NCI-H2081 treated with DMSO at 0.1 percent for 48 hours (cell line): ENCODE data around the gene ZNF74.

Experiments
- DNase-seq: peaks from one replicate; lab custom pipeline; 2025; lab: John Stamatoyannopoulos, UW

ZNF74 gene

DNA sequence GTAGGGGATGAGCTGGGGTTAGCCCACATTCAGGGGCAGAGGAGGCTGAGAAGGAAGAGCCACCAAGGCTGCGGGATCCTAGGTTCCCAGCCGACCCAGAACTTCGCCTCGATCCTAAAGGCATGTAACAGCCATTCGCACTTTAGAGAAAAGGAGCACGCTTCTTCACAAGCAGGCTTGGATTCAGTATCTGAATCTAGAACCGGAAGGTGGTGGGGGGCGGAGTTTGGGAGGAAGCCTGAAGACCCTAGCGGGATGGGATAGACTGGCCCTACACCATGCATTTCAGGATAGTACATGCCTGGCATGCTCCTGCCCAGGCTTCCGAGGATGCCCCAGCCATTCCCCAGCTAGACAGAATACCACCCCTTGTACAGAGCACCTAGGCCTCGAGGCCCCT, 39.2 kb downstream of the ZNF74 start:
- DNase-seq: no peak

DNA sequence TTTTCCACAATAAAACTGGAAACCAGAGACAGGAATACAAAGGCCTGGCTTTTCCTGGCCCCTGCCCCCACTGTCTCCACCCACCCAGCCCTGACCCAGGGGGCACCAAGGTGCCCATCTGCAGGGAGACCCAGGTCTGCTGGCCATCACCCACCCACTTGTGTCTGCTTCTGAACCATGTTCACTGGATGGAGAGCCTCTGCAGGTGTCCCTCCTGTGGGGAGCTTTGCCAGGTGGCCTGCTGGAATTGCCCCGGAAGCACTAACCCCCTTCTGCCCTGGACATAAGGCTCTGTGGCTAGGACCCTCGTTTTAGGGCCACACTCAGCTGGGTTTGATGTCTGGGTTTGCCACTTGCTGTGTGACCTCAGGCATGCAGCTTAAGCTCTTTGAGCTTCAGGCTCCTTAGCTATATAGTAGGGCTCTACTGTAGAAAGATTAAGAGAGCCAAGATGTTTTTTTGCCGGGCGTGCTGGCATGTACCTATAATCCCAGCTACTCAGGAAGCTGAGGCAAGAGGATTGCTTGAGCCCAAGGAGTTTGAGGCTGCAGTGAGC, 39.8 kb downstream of the ZNF74 start:
- DNase-seq: no peak

DNA sequence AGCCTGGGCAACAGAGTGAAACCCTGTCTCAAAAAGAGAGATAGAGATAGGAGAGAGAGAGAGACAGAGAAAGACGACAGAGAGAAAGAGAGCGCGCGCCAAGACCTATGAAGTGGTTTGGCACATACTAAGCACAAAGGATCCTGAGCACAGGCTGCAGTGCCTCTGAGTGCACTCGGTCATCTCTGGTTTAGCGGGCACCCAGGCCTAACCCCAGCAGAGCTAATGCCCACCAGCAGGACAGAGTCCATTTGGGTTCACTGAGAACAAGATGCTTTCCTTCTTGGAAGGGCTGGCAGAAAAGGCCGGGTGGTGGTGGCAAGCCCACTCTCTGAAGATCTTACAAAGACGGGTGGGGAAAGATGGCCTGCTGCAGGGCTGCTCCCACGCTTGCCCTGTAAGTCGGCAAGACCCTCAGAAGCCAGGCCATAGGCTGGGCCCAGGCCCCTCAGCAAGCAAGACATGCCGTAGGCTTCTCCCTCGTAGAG, 40.4 kb downstream of the ZNF74 start:
- no peak for DNase-seq

DNA sequence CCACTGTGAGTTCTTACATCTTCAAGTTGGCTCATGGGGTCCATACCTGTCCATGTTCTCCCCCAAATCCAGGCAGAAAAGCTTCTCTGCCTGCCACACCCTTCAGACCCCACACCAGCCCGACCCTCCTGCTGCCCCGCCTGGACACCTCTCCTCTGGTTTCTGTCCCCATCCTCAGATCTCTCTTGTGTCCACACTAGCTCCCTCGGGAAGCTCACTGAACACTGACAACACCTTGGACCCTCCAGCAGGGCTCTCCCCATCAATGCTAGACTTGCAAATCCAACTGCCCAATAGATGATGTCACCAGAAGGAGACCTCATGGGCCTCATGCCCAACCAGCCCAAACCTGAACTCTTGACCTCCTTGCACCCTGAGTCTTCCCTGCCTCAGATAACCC, 40.8 kb downstream of the ZNF74 start:
- DNase-seq: no peak

DNA sequence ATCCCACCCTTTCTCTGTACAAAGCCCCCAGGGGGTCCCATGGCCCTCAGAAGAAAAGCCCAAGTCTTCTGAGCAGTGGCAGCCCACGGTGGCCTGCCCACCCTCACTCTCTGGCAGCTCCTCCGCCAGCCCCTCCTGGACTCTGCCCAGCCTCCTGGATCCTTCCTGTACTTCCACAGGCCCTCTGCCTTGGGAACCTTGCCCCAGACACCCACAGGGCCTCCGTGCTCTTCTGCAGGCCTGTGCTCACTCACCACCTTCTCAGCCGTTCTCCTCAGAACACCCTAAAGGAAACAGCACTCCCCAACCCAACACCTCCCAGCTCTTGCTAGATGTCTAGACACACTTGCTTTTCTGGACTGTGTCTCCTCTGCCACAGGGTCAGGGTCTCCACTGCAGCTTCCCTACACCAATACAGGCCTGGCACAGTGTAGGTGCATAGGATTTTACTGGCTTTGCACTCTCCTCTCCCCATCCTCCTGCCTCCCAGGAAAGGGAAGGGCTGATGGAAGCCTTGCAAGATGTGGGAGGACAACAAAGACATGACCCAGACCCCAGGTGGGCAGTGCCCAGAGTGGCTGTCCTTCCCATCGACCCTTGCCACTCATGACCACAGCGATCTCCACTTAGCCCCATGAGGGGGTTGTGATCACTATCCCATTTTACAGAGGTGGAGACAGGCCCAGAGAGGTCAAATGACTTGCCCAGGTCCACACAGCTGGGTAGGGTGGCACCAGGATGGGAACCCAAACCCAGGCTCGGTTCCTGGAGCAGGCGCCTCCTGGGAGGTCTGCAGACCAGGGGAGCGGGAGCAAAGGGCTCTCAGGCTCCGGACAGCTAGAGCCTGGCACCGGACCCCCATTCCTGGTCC, 41.7 kb downstream of the ZNF74 start:
- DNase-seq: no peak

DNA sequence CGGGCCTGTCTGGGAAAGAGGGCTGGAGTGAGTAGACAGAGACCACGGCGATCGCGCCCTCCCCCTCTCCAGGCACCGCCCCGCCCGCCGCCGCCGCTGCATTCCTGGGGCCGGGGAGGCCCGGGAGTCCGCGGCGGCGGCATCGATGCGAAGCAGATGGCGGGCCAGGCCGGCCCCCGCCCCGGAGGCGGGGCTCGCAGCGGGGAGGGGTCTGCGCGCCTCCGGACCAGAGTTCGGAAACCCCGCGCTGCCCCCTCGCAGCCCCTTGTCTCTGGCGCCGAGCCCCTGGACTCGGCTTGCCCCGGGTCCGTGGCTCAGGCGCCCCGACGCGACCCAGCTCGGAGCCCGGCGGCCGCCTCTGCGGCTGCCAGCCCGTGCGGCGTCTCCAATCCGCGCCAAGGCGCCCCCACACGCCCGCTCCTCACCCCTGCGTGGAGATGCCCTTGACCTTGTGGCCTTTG, 42.4 kb downstream of the ZNF74 start:
- no peak for DNase-seq

DNA sequence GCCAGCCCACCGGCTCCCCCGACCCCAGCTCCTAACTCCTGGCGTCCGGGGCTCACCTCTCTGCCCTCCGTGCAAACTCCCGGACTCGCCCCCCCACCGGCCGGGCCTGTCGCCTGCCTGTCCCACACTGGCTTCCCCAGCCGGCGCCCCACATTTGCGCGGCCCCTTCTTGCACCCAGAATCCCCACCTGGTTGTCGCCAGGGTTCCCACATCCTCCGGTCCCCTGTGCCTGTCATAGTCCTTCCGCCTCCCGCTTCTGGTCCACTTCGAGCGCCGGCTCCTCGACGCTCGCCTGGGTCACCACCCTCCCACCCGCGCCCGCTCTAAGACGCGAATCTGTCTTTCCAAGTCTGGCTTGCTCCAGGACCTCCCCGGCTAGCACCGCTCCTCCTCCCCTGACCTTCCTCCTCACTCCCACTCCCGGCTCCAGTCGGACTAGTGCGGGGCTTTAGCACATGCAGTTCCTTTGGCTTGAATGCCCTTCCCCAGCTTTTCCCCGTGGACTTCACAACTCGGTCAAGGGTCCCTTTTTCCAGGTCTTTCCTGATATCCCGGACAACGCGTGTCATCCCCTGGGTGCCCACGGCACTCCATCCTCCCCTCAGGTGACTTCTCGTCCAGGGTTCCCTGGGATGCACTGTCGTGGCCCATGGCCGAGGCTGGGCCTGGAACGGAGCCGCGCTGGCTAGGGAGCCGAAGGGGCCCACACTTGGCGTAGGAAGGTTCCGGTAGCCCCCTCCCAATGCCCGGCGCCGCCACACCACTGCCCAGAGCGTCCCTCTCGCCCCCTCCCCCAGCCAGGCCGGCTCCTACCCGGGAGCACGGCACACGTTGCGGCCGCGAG, 43.0 kb downstream of the ZNF74 start:
- no peak for DNase-seq

DNA sequence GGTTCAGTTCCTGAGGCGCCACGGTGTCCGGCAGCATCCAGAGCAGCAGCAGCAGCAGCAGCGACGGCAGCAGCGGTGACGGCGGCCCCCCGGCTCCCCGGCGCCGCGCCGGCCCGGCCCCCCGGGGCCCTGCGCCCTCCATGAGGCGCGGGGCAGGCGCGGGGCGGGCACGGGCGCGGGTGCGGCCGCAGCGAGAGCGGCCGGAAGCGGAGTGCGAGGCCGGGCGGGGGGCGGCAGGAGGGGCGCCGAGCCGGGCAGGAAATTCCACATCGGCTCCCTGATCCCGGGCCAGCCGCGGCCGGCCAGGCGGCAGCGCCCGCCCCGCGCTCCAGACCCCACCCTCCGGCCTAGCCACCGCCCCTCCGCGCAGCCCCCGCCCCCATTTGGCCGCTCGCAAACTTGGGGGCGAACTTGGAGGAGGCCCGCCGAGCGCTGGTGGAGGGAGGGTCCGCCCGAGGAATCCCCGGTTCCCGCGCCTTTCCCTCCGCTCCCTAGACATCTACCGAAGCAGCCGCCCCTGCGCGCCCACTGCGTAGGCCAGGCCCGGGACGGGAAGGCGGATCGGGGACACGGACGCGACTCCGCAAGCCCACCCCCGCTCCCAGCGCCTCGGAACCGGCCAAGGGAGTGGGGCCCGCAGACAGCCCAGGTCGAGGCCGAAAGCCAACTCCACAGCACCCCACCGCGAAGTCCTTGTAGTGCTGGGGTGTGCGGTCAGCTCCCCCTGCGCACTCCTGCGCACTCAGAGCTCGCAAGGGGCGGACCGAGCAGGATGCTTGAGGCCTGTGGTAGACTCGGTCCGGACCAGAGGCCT, 43.9 kb downstream of the ZNF74 start, which contains the start of gene SCARF2:
Gene SCARF2, minus strand, starts transcription at position 213 of the 814 bp plus-strand sequence. Its CDS starts 71 bp downstream, at position 142.
- no peak for DNase-seq

DNA sequence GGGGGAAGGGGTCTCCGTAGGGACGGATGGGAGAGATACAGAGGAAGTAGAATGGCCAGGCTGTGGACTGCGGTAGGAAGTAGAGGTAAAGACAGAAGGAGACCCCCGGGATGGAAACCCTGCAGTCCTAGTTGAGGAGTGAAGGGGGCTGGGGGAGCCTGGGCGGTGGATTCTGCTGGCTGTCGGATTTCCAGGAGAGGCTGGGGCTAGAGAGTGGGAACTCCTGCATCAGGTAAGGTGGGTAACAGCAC, 44.4 kb downstream of the ZNF74 start:
- DNase-seq: no peak

DNA sequence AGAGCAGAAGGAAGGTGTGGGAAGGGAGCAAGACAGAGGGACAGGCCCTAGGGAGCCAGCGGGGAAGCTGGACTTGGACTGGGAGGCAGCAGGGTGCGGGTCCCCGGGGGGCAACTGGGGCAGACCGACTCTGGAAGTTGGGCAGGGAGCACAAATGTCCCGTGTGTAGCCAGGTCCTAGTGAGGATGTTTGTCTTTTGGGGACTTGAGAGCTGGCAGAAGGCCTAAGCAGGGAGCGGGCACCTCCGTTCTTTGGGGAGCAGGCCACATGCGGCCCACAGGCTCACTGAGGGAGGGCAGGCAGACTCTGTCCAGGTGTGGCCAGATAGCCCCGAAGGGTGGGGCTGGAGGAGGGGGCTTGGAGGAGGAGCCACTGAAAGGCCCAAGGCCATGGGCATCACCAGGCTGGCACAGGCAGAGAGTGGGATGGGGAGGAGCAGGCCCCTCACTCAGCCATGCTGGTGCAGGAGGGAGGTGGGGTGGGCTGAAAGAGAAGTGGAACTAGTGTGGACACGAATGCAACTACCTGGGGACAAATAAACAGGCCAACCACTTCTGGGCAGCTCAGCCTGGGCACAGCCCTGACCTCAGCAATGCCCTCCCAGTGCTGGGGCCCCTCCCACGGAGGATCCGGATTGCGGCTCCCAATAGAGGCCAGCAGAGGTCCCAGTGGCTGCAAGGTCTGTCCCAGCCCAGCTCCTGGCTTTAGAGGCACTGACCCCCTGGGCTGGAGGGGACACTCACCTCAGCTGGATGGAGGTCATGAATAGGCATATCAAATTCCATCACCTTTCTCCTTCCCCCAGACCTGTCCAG, 44.9 kb downstream of the ZNF74 start:
- DNase-seq: no peak

DNA sequence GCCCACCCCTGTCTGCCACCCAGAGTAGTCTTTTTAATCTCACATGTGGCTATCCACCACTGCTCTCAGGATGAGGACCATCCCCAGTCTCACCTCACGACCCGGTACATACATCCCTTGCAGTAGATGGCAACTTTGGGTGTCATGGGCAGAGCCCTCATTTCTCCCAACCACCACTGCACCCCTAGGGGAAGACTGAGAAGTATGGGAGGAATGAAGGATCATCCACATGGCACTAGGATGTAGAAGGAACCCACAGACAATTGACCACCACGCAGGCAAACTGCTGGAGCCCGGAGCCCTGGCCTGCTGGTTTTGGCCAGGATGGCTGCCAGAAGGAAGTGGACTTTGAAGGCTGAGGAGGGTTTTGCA, 45.6 kb downstream of the ZNF74 start:
- DNase-seq: no peak

DNA sequence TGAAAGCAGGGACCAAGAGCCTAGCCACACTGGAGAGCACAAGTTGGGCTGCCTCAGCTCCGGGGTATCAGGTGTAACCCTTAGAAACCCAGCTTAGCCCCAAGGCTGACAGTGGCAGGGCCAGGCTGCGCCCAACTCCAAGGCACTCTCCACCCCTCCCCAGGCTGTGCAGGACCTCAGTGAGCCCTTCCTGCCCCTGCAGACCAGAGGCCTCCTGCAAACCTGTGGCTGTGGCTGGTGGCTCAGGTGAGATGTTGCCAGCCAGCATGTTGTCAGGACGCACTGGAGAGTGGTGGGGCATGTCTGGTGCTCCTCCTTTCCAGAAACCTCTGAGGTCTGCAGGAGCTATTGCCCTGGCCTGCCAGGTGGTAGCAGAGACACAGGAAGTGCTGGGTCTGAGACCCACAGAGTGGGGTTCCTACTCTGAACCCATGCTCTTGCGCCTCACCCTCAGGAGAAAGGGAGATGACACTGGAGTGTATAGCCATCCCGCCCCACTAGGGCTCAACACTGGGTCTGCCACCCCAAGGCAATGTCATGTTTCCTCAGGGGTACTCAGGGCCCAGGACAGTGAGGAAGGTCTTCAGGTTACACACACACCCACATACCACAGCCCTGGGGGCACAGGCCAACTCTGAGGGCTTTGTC, 46.1 kb downstream of the ZNF74 start:
- DNase-seq: no peak

DNA sequence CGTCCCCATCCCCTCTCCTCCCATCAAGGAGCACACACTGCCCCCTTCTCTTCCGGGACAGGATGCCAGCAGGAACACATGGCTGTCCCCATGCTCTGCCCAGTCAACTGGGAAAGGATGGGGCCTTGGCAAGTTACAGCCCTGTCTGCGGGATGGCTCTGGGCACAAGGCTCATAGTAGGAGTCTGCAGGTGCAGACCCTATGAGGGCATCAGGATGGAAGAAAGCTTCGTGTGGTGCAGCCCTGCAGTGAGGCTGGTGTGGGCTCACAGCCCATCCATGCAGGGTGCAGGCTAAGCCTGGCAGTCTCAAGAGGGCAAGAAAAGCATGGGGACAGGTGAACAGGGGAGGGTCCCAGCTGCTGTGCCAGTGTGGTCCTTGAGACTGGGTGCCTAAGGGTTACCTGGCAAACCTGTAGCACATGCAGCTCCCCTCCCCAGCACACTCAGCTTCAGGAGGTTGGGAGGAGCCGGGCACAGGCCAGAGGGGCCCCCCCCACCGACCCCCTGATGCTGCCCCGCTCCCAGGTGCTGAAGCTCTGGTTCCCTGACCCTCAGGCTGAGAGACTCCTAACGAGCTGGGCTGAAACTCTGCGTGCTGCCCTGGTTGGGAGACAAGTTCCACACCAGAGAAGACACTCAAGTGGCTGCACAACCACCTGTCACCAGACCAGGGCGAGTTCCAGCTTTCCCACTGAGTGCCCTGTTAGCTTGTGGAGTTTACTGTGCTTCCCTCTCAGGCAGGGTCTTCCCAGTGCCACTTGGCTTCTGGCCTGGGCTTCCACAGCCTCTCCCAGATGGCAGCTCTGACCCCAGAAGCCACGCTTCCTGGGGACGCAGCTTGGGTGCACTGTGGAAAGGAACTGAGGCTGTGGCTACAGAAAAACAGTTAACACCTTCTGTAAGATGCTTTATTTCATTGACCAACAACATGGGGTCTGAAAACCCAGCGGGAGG, 47.0 kb downstream of the ZNF74 start:
- no peak for DNase-seq

DNA sequence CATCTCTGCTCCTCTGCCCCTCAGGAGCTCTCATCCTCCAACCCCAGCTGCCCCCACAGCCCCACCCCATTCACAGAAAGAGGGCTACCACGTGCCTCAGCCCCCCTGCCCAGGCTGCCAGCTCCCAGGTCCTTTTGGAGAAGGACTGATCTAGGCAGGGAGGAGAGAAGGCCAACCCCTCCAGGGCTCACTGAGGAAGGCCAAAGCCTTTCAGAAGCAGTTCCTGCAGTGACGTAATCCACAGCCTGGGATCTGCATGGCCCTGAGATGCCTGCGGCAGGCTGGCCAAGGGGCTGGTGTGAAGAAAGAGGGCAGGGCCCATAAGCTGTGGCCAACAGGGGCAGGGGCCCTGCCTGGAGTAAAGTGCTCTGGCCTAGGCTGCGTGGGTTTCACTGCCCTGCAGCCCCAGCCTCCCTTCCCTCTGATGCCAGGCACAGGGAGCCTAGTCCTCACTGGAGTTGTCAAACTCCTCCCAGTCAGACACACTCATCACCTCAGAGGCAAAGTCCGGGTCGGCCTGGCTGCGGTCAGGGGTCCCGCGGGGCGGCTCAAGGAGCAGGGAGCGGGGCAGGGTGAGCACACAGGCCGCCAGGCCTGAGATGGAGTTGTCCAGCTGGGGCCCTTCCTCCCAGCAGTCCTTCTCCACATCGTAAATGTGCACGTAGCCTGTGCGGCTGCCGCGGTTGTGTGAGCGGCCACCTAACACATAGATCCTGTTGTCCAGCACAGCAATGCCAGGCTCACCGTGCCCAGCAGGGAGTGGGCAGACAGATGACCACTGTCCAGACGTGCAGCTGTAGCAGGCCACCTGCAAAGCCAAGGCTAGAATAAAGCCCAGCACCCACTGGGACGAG, 47.9 kb downstream of the ZNF74 start:
- DNase-seq: no peak

DNA sequence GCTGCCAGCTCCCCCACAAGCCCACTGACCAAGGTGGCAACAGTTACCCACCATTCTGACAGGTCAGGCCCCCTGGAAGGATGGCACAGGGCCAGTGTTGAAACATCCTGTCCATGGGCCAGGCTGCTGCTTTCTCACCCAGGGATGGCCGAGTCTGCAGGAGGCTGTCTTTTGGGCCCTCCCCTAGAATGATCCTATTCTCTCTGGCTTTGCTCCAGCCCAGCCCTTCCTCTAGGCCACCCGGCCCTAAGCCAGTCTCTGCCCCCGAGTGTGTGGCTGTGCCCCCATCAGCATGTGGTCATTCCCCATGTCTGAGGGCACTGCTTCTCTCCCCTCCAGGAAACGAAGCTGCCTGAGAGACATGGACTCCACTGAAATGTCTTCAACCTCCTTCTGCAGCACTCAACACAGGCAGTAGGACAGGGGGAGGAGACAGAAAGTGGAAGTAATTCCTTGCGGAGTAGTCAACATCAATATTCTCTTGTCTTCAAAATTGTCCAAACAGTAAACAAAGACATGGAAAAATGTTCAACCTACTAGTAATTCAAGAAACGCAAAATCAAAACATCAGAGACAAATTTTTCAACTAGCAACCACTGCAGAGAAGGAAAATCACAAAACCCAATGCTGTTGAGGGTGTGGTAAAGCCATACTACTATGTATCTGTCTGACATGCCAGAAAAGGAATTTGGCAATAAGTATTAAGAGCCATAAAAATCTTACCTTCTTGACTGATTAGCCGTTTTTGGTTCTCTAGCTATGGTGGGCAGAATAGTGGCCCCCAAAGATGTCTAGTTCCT, 48.7 kb downstream of the ZNF74 start:
- no peak for DNase-seq

DNA sequence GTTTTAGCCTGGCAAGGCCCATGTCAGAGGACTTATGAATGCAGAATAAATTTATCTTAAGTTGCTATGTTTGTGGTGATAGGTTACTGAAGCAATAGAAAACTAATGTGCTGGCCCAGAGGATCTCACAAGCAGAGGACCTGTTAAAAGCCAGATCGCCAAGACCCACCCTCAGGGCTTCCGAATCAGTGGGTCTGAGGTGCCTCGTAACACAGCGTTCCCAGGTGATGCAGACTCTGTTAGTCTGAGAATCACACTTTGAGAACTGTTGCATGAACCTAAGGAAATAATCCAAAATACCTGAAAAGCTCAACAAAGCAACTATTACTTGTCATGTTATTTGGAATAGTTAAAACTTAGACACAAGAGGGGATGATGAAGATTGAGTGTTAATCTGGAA, 50.4 kb downstream of the ZNF74 start:
- DNase-seq: no peak

DNA sequence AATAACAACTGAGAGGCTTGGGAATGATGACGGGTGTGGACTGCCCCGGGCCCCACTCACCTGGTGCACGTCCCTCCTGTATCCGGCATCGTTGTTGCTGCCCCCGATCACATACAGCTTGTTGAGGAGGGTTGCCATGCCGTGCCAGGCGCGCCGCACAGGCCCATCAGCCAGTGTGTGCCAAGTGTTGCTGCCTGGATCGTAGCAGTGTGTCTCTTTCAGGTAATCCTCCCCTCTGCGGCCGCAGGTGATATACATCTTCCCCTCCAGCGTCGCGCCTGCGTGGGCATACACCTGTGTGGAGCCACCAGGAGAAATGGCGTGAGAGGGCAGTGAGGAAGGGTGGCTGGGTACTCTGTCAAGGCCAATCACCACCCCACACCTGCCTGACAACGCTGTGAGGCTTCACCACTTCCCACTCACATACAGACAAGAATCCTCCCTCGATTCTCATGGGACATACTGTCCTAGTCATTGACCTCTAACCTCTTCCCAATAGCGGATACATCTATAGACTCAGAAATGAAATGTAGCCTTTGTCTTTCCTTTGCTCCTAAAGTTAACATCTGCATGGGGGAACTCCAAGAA, 52.5 kb downstream of the ZNF74 start:
- no peak for DNase-seq
